ENCODE data around the gene HPS6.
"Not testable (repeated sequence)": the region's sequence is repeated elsewhere in the genome, so short reads cannot be mapped to it uniquely, and the experiment has no call there.

The HPS6 gene

DNA sequence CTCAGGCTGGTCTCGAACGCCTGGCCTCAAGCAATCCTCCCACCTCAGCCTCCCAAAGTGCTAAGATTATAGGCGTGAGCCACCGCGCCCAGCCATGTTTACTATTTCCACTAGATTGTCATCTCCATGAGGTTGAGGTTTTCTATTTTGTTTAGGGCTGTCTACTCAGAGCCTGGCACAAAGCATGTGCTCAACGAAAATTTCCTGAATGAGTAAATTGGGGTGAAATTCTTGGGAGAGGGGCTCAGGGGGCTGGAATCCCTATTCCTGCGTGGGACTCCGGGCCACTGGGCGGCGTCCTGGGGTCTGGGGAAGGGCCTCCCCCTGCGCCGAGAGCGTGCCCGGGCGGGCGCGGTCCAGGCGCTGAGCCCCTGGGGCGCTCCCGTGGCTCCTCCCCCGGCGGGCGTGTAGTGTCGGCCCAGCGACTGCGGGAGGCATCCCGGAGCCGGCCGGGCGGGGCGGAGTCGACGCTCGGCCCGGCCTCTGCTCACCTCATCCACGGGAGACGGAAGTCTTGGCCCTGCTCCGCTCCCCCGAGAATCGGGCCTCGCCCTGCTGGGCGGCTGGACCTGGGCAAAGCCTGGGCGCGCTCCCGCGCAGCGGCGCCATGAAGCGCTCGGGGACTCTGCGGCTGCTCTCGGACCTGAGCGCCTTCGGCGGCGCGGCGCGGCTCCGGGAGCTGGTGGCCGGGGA, at the start of gene HPS6:
Gene HPS6, plus strand, starts transcription at position 482 of the 693 bp plus-strand sequence. Its CDS starts 126 bp downstream, at position 608.
- peak; percentile 70 to 86 (median 73) for DNase-seq (ENCODE audit: low read depth in 3 of 3, low spot score in 1 of 3)

DNA sequence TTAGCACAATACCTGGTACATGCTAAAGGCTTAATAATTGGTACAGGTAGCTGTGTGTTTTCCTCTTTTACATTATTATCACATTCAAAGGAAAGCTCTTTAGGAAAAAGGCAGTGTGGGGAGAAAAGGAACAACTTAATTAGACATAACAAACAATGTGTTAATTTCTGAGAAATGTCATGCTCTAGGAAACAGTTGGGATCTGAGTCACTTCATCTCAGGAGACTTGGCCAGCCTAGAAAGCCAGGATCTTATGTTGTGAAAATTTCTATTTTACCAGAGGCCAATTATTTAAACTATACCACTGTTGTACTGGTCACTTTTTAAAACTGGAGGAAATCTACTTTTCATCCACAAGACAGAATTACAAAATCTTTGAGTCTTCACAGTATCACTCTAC, 48.7 kb upstream of the HPS6 start:
- DNase-seq (ENCODE audit: low read depth in 3 of 3, low spot score in 1 of 3) = no peak

DNA sequence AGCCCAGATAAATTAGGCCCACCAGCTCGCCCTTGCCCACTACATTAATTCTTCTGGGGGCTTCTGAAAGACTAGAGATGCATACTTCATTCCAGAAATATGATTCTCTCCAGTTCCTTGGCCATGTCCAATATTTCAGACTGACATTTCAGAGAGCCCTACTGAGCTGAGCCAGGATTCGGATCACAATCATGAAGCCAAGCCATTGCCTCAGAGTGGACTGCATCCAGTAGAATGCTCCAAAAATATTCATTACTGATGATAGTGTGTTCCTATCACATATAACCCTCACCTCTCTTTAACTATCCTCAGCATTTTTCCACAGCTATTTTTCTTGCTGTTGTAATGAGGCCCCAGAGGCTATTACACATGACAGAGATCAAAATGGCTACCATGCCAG, 47.9 kb upstream of the HPS6 start:
- DNase-seq (ENCODE audit: low read depth in 3 of 3, low spot score in 1 of 3) = no peak

DNA sequence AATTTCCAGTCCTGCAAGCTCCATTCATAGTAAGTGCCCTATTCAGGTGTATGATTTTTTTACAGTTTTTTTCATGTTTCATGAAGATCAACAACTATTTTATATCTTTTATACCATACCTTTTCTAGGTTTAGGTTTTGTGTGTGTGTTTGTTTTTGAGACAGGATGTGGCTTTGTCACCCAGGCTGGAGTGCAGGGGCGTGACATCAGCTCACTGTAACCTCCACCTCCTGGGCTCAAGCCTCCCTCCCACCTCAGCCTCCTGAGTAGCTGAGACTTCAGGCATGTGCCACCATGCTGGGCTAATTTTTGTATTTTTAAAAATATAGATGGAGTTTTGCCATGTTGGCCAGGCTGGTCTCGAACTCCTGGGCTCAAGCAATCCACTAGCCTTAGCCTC, 44.2 kb upstream of the HPS6 start:
- no peak for DNase-seq (ENCODE audit: low read depth in 3 of 3, low spot score in 1 of 3)

DNA sequence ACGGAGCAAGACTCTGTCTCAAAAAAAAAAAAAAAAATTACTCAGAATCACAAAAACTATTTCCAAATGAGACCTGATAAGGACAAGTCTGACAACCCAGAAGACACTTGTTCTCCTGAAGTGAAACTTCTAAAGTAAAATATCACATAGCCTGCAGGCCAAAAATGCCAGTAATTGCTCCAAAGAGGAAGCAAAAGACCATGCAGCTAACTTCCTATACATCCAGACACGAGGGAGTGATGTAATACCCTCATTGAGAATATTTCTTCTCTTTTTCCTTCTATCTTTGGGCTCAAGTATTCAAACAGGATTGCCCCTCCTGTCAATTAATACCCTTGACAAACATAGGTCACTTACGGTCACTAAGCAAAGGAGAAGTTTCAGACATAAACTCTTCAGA, 40.4 kb upstream of the HPS6 start:
- DNase-seq (ENCODE audit: low read depth in 3 of 3, low spot score in 1 of 3) = no peak

DNA sequence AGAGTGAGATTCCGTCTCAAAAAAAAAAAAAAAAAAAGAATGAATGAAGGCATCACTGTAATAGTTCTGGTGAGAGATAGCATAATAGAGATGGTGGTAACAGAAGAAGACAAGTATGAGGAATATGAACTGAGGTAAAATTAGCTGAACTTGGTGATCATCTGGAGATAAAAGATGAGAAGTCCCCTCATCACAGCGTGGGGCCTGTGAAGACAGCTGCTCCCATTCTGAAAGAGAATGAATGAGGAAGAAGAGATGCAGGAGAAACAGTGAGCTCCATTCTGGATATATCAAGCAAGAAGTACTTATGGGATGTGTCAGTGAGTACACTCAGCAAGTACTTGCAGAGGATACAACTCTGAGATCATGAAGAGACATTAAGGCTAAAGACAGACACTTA, 37.9 kb upstream of the HPS6 start:
- no peak for DNase-seq (ENCODE audit: low read depth in 3 of 3, low spot score in 1 of 3)

DNA sequence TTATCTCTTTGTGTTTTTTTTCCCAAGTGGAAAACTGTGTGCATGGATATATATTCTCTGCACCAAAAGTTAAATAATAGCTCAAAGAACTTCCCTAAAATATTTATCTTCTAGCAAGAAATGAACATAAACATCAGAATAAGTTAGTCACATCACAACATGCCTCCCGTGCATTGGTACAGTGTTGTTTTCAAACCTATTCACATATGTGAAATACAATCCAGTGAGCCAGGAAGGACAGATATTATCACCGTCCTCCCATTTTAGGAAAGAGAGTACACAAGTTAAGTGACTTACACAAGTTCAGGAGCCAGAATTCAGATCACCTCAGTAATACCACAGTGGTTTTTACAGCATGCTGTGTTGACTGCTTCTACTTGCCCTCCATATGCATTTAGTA, 31.4 kb upstream of the HPS6 start:
- no peak for DNase-seq (ENCODE audit: low read depth in 3 of 3, low spot score in 1 of 3)

DNA sequence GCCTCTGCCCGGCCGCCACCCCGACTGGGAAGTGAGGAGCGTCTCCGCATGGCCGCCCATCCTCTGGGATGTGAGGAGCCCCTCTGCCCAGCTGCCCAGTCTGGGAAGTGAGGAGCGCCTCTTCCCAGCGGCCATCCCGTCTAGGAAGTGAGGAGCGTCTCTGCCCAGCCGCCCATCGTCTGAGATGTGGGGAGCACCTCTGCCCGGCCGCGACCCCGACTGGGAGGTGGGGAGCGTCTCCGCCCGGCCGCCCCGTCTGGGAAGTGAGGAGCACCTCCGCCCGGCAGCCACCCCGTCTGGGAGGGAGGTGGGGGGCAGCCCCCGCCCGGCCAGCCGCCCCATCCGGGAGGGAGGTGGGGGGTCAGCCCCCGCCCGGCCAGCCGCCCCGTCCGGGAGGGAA, 29.3 kb upstream of the HPS6 start:
- DNase-seq (ENCODE audit: low read depth in 3 of 3, low spot score in 1 of 3) = not testable (repeated sequence)

DNA sequence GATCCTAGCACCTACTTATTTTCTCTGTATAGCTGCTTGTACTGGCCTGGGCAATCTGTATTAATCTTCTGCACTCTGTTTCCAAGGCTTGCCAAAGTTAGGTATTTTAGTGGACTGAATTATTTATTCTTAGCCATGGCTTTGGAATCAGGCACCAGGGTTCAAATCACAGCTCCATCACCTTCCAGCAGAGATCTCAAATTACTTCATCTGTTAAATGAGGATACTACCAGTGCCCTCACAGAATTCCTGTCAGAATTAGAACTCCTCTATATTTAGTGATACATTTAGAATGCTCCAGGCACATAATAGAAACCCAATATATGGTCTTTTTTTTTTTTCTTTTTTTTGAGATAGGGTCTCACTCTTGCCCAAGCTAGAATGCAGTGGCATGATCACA, 26.7 kb upstream of the HPS6 start:
- DNase-seq (ENCODE audit: low read depth in 3 of 3, low spot score in 1 of 3) = no peak

DNA sequence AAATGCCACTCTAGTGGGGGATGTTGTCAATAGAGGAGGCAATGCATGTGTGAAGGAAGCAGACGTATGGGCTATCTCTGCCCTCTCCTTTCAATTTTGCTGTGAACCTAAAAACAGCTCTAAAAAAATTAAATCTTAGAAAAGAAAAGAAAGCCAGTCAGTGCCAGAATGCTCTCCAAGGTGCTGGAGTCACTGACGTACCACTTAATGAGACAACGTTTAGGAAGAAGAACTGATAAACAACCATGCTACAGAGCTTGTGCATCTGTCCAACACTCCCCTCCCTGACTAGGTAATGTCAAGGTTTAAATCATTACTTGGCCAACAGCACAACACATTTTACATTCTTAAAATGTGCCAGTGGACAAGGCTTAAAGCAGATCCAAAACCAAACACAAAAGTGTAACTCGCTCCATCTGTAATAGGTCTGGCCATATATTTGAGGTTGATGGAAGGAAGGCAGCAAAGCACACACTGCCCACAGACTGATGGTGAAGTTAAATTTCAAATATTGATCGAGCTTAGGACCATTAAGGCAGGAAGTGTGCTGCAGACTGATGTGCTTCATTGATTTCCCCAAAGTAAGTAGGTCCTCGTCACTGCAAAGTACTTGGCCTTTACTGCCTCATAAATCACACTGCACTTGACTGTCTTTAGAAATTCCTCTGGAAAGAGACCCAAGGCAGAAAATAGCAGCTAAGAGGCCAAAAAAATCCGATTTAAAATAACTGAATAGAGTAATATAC, 24.7 kb upstream of the HPS6 start:
- DNase-seq (ENCODE audit: low read depth in 3 of 3, low spot score in 1 of 3) = no peak

DNA sequence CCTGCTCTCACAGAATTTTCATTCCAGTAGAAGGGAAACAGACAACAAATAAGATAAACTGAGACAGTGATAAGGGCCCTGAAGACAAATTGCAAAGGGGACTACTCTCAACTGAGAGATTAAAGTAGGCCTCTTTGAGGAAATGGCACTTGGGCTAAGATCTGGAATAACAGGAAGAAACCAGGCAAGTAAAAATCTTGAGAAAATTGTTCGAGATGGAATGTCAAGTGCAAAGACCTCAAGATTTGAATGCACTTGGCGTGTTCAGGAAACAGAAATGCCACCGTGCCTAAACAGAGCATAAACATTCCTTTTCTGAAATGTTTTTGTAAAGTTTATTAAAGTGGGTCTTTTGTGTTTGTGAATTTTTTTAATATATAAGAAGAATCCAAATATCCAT, 19.9 kb upstream of the HPS6 start:
- no peak for DNase-seq (ENCODE audit: low read depth in 3 of 3, low spot score in 1 of 3)

DNA sequence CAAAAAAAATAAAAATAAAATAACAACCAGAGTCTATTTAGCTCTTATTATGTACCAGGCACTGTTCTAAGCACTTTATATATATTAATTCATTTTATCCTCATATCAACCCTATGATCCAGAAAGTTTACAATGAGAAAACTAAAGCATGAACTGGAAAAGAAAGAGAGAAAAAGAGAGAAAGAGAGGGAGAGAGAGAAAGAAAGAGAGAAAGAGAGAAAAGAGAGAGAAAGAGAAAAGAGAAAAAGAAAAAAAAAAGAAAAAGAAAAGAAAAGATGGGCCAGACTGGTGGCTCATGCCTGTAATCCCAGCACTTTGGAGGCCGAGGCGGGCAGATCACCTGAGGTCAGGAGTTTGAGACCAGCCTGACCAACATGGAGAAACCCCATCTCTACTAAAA, 19.1 kb upstream of the HPS6 start:
- DNase-seq (ENCODE audit: low read depth in 3 of 3, low spot score in 1 of 3) = no peak

DNA sequence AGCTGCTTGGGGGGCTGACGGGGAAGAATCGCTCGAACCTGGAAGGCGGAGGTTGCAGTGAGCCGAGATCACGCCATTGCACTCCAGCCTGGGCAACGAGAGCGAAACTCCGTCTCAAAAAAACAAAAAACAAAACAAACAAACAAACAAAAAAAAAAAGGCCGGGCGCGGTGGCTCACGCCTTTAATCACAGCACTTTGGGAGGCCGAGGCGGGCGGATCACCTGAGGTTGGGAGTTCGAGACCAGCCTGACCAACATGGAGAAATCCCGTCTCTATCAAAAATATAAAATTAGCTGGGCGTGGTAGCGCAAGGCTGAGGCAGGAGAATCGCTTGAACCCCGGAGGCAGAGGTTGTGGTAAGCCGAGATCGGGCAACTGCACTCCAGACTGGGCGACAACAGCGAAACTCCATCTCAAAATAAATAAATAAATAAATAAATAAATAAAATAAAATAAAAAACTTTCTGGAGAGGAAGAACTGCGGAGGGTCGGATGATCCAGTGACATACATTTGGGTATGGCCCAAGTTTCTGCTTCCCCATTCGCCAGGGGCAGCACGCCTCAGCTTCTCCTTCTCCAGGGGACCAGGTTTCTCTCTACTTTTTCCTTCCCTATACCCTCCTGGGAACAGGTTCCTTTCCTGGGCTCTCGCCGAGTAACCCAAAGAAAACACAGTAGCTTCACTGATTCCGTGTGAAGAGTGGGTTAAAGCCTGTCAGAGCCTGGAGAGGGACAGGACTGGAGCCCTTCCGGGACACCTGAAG, 10.1 kb upstream of the HPS6 start:
- DNase-seq (ENCODE audit: low read depth in 3 of 3, low spot score in 1 of 3) = not testable (repeated sequence)

DNA sequence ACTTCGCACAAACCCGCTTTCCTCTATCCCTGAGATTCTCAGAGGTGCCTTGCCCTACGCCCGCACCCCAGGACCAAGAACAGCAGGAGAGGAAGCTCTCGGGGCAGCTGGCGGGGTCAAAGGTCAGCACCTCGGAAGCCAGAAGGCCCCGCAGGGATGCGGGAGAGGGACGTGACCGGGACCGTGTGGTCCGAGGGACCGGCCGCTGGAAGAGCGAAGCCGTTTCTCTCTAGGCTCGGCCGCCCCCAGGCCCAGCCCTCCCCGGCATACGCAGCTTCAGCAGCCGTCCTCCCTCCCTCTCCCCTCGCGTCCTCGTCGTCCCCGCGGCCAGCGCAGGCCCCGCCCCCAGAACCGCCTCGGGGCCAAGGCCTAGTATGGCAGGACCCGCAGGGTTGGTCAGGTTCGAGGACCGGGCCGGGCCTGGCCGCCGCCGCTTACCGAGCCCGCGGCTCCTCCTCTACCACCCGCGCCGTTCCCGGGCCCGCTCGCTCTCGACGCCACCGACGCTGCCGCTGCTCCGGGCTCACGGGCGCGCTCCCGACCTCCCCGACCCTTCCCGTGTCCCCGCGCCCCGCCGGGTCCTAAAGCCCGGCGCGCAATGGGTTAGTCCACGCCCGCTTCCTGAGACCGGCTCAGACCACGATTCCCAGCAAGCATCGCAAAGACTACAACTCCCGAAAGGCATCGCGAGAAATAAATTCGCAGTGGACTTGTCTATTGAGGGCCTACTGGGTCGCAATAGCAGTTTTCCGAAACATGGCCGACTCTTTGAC, 9.3 kb upstream of the HPS6 start, which contains the start of gene ARMH3:
Gene ARMH3, minus strand, starts transcription at position 527 of the 773 bp plus-strand sequence. CDS start 16,059 bp downstream, outside the sequence.
- DNase-seq (ENCODE audit: low read depth in 3 of 3, low spot score in 1 of 3) = peak; percentile 64 to 71 (median 70)

DNA sequence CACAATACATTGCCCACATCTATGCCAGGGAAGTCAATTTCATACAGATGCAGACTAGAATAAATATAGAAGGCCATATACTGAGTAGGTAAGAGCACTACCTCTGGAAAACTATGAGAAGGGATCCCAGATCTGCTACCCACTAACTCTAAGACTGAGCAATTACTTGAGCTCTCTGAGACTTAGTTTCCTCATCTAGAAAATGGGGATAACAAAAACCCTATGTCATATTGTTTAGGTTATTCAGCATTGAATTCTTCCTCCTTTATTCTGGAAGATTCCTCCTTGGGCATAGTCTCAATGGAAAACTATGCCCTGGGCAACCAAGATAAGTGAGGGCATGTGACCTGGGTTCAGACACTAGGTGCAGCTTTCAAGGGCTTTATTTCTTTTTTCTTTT, 5.2 kb upstream of the HPS6 start:
- no peak for DNase-seq (ENCODE audit: low read depth in 3 of 3, low spot score in 1 of 3)

DNA sequence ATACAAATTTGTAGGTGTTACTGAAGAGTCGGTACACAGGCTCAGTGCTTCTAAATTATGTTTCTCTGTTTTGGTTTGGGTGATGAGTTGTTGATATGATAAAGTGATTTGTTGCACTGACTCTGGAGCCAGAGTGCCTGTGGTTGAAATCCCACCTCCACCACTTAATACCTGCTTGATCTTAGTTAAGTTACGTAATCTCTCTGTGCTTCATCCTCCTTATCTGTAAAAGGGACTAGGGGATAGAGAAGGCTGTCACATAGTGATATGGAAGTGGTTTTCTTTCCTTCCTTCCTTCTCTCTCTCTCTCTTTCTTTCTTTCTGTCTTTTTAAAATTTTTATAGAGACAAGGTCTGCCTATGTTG, 664 bp upstream of the HPS6 start:
- no peak for DNase-seq (ENCODE audit: low read depth in 3 of 3, low spot score in 1 of 3)

DNA sequence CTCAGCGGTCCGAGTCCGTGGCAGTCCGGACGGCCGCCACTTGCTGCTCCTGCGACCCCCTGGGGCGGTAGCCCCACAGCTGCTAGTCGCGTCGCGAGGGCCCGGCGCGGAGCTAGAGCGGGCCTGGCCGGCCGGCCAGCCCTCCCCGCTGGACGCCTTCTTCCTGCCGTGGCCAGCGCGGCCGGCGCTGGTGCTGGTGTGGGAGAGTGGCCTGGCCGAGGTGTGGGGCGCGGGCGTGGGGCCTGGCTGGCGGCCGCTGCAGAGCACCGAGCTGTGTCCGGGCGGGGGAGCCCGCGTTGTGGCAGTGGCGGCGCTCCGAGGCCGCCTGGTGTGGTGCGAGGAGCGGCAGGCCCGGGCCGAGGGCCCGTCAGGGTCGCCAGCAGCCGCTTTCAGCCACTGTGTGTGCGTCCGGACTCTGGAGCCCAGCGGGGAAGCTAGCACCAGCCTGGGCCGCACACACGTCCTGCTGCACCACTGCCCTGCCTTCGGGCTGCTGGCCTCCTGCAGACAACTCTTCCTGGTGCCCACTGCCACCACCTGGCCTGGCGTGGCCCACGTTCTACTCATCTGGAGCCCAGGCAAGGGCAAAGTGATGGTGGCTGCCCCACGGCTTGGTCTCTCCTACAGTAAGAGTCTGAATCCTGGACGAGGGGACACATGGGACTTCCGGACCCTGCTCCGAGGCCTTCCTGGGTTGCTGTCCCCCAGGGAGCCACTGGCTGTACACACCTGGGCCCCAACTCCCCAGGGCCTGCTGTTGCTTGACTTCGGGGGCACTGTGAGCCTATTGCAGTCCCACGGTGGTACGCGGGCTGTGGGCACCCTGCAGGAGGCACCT, 631 bp downstream of the HPS6 start:
- DNase-seq (ENCODE audit: low read depth in 3 of 3, low spot score in 1 of 3) = no peak

DNA sequence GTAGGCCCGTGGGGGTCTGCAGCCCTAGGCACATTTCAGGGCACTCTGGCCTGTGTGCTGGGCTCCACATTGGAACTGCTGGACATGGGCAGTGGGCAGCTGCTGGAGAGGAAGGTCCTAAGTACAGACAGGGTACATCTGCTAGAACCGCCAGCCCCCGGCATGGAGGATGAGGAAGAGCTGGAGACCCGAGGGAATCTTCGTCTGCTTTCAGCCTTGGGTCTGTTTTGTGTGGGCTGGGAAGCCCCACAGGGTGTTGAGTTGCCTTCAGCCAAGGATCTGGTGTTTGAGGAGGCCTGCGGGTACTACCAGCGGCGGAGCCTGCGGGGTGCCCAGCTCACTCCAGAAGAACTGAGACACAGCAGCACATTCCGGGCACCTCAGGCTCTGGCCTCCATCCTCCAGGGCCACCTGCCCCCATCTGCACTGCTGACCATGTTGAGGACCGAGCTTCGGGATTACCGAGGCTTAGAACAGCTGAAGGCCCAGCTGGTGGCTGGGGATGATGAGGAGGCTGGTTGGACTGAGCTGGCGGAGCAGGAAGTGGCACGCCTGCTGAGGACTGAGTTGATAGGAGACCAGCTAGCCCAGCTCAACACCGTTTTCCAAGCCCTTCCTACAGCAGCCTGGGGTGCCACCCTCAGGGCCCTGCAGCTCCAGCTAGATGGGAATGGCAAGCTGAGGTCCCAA, 1.4 kb downstream of the HPS6 start:
- no peak for DNase-seq (ENCODE audit: low read depth in 3 of 3, low spot score in 1 of 3)

DNA sequence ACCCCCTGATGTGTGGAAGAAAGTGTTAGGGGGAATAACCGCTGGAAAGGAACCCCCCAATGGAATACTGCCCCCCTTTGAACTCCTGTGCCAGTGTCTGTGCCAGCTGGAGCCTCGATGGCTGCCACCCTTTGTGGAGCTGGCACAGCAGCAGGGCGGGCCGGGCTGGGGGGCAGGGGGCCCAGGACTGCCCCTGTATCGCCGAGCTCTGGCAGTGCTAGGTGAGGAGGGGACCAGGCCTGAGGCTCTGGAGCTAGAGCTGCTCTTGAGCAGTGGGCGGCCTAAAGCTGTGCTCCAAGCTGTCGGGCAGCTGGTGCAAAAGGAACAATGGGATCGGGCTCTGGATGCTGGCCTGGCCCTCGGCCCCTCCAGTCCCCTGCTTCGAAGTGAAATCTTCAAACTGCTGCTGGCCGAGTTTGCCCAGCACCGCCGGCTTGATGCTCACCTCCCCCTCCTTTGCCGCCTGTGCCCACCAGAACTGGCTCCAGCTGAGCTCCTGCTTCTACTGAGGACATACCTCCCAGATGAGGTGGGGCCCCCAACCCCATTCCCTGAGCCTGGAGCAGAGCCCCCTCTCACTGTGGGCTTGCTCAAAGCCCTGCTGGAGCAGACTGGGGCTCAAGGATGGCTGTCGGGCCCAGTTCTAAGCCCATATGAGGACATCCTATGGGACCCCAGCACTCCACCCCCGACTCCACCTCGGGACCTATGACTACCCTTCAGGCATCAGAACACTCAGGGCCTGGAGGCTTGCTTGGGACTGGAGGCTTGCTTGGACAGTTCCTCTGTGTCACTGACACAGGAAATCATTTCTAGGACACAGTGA, 2.2 kb downstream of the HPS6 start:
- no peak for DNase-seq (ENCODE audit: low read depth in 3 of 3, low spot score in 1 of 3)
